GM23338 (cell line): ENCODE data around the gene FREY1. TPM values are rescaled to one million over a fixed set of nuclear protein-coding genes. Genes with fewer than 3 reads are reported as not detected.

Source experiments
- ATAC-seq: fragments of 200-7000 bp; cut with Tn5 transposase; 3 replicates; pipeline ENCODE4 v1.9.1; 2020
- DNase-seq: peaks from one replicate; pipeline ENCODE4 v3.0.0-alpha.2; 2015; ENCODE audit warnings: low spot score
- H2AFZ ChIP-seq: fragments of 200-600 bp; sonication (generic); 2 replicates; pipeline ENCODE4 v1.8.0; 2016; ENCODE audit warnings: antibody characterized with exemption, mild to moderate bottlenecking, moderate library complexity
- H3F3A ChIP-seq: fragments of 200-600 bp; sonication (generic); replicated peaks from 2 replicates; pipeline ENCODE4 v1.8.0; 2017; ENCODE audit warnings: antibody characterized with exemption, mixed run types, low read depth
- H3K27ac ChIP-seq: fragments of 200-600 bp; sonication (generic); 2 replicates; pipeline ENCODE4 v1.6.1; 2016; ENCODE audit warnings: low read depth
- H3K27me3 ChIP-seq: fragments of 200-600 bp; sonication (generic); 2 replicates; pipeline ENCODE4 v1.8.0; 2016; ENCODE audit warnings: mild to moderate bottlenecking, mixed run types, moderate library complexity; ENCODE audit not compliant: insufficient read depth
- H3K36me3 ChIP-seq: fragments of 200-600 bp; sonication (generic); 2 replicates; pipeline ENCODE4 v1.8.0; 2016; ENCODE audit warnings: mild to moderate bottlenecking; ENCODE audit not compliant: insufficient read depth
- H3K4me1 ChIP-seq: fragments of 200-600 bp; sonication (generic); 2 replicates; pipeline ENCODE4 v1.8.0; 2016; ENCODE audit warnings: mild to moderate bottlenecking, moderate library complexity; ENCODE audit not compliant: insufficient read depth
- H3K4me2 ChIP-seq: fragments of 200-600 bp; sonication (generic); 2 replicates; pipeline ENCODE4 v1.7.1; 2017; ENCODE audit warnings: mixed run types
- H3K4me3 ChIP-seq: fragments of 200-600 bp; sonication (generic); 2 replicates; pipeline ENCODE4 v1.6.1; 2016; ENCODE audit warnings: mixed run types
- H3K79me2 ChIP-seq: fragments of 200-600 bp; sonication (generic); replicated peaks from 2 replicates; pipeline ENCODE4 v1.8.0; 2017; ENCODE audit warnings: mild to moderate bottlenecking; ENCODE audit not compliant: insufficient read depth
- H3K9me2 ChIP-seq: fragments of 200-600 bp; sonication (generic); 2 replicates; pipeline ENCODE4 v1.8.0; 2017; ENCODE audit not compliant: insufficient read depth
- H4K20me1 ChIP-seq: fragments of 200-600 bp; sonication (generic); replicated peaks from 2 replicates; pipeline ENCODE4 v1.8.0; 2017; ENCODE audit warnings: mild to moderate bottlenecking; ENCODE audit not compliant: insufficient read depth
- H3K27ac Mint-ChIP-seq: 2 replicates; pipeline ENCODE4 v1.8.0; 2020; ENCODE audit warnings: inconsistent platforms, mild to moderate bottlenecking, moderate library complexity, mixed read lengths
- H3K27me3 Mint-ChIP-seq: 3 replicates; pipeline ENCODE4 v1.8.0; 2022; ENCODE audit warnings: low read depth, mild to moderate bottlenecking, moderate library complexity, mixed read lengths, inconsistent platforms; ENCODE audit not compliant: insufficient read depth, poor library complexity
- H3K36me3 Mint-ChIP-seq: 3 replicates; pipeline ENCODE4 v1.8.0; 2021; ENCODE audit warnings: low read depth, mild to moderate bottlenecking, inconsistent platforms, moderate library complexity, mixed read lengths
- H3K4me1 Mint-ChIP-seq: 3 replicates; pipeline ENCODE4 v1.8.0; 2020; ENCODE audit warnings: mild to moderate bottlenecking, inconsistent platforms, mixed read lengths
- H3K4me3 Mint-ChIP-seq: 3 replicates; pipeline ENCODE4 v1.8.0; 2021; ENCODE audit warnings: moderate library complexity, mild to moderate bottlenecking, inconsistent platforms, mixed read lengths
- H3K9me3 Mint-ChIP-seq: 3 replicates; pipeline ENCODE4 v1.8.0; 2020; ENCODE audit warnings: moderate library complexity, mild to moderate bottlenecking, inconsistent platforms, mixed read lengths
- CREB1 ChIP-seq: fragments of 250-450 bp; sonication (Bioruptor Pico); IDR thresholded peaks from 2 replicates; pipeline ENCODE4 v1.5.0; 2020; ENCODE audit warnings: low read depth, mild to moderate bottlenecking, moderate library complexity
- CTCF ChIP-seq, 2 experiments: fragments of 200-600 bp in 1 of 2; sonication (generic) in 1 of 2; conservative IDR thresholded peaks; 2 replicates each; pipeline versions ENCODE4 v1.5.1 to v1.6.1; 2016 to 2017; ENCODE audit warnings: antibody characterized with exemption in 2 of 2, low read depth in 2 of 2, mild to moderate bottlenecking in 2 of 2, moderate library complexity in 1 of 2
- ETS1 ChIP-seq: IDR thresholded peaks from 2 replicates; pipeline ENCODE4 v1.6.1; 2016; ENCODE audit warnings: antibody characterized with exemption
- EZH2 ChIP-seq: fragments of 200-600 bp; sonication (generic); IDR thresholded peaks from one replicate; pipeline ENCODE4 v1.8.0; 2017; ENCODE audit warnings: antibody characterized with exemption, mild to moderate bottlenecking, low read depth; ENCODE audit not compliant: unreplicated experiment
- EZH2phosphoT487 ChIP-seq: fragments of 200-600 bp; sonication (generic); IDR thresholded peaks from one replicate; pipeline ENCODE4 v1.8.1; 2018; ENCODE audit warnings: antibody characterized with exemption; ENCODE audit not compliant: unreplicated experiment
- JUNB ChIP-seq: IDR thresholded peaks from one replicate; pipeline ENCODE4 v1.6.1; 2016; ENCODE audit warnings: antibody characterized with exemption; ENCODE audit not compliant: unreplicated experiment
- NANOG ChIP-seq: IDR thresholded peaks from 2 replicates; pipeline ENCODE4 v1.6.1; 2016; ENCODE audit warnings: antibody characterized with exemption, borderline replicate concordance
- POLR2AphosphoS5 ChIP-seq: IDR thresholded peaks from 2 replicates; pipeline ENCODE4 v1.6.1; 2016; ENCODE audit warnings: antibody characterized with exemption, low read depth
- REST ChIP-seq: IDR thresholded peaks from one replicate; pipeline ENCODE4 v1.6.1; 2018; ENCODE audit warnings: antibody characterized with exemption; ENCODE audit not compliant: unreplicated experiment
- STAT1 ChIP-seq: IDR thresholded peaks from one replicate; pipeline ENCODE4 v1.6.1; 2016; ENCODE audit warnings: antibody characterized with exemption; ENCODE audit not compliant: unreplicated experiment
- ZNF114 ChIP-seq: fragments of 250-450 bp; sonication (Bioruptor Pico); IDR thresholded peaks from 2 replicates; pipeline ENCODE4 v1.5.0; 2020; ENCODE audit warnings: mild to moderate bottlenecking, moderate library complexity
- ZNF331 ChIP-seq: fragments of 250-450 bp; sonication (Bioruptor Pico); IDR thresholded peaks from 2 replicates; pipeline ENCODE4 v1.5.0; 2020; ENCODE audit warnings: low read depth, mild to moderate bottlenecking, moderate library complexity
- ZNF462 ChIP-seq: fragments of 250-450 bp; sonication (Bioruptor Pico); IDR thresholded peaks from 2 replicates; pipeline ENCODE4 v1.5.0; 2020; ENCODE audit warnings: mild to moderate bottlenecking, moderate library complexity
- polyA plus RNA-seq: library from polyadenylated mRNA; unstranded; fragments of >200 nt; fragmentation: Nextera tagmentation; extraction: Ambion mirVana; gene quantifications from 2 replicates; pipeline ENCODE4 v1.2.1, GENCODE V29; 2016
- total RNA-seq: library from RNA; depleted of rRNA; stranded (reverse); fragments of >200 nt; shearing (Covaris generic); gene quantifications from 2 replicates; pipeline ENCODE4 v1.2.3, GENCODE V29; 2014

FREY1 gene
- total and polyA plus RNA-seq, 2 experiments from 2014 or later, result 1.1 TPM; not detected in 1

- H3K9me3 Mint-ChIP-seq, result no peaks in the 10 kb centered on the region
- Histone ChIP-seq H3K27me3 (no peaks in the 10 kb centered on the region), H3K36me3 (no peaks in the 10 kb centered on the region), H4K20me1 (peaks cover 15% of the 10 kb centered on the region), H3K79me2 (peaks cover 9% of the 10 kb centered on the region; the same call in 1 of the 2 replicates), H3K27ac (no peak overlapping the region), H3K4me1 (peaks cover 19% of the 10 kb centered on the region), H2AFZ (no peak overlapping the region), H3K4me3 (no peak overlapping the region), H3K9me2 (no peaks in the 10 kb centered on the region), H3K4me2 (no peak overlapping the region), H3F3A (no peaks in the 10 kb centered on the region)
- TF ChIP-seq STAT1 (no peak), EZH2 (no peak), ZNF462 (no peak), ZNF114 (CRISPR knock-in tag) (no peak), JUNB (no peak), EZH2phosphoT487 (no peak), CREB1 (CRISPR knock-in tag) (no peak), POLR2AphosphoS5 (no peak), ETS1 (no peak), NANOG (no peak), ZNF331 (CRISPR knock-in tag) (no peak), CTCF (conservative IDR thresholded peaks at IDR 0.05; ENCODE audit: low read depth in 2 of 2) (no peak), REST (no peak)
- ATAC-seq (no peak), DNase-seq (no peak)
- no peaks in the 10 kb centered on the region; the same call in 2 of the 3 replicates for H3K36me3 Mint-ChIP-seq
- H3K4me3 Mint-ChIP-seq, result no peak overlapping the region; the same call in 2 of the 3 replicates
- H3K27ac Mint-ChIP-seq, result no peak overlapping the region
- H3K27me3 Mint-ChIP-seq, result peaks cover 8% of the 10 kb centered on the region
- H3K4me1 Mint-ChIP-seq, result peaks cover 30% of the 10 kb centered on the region
Observed at GRCh38 chr11:45889555-45889954, 17.5 kb downstream of the FREY1 start.
